ENCODE data around the gene MAD2L2.

DNA sequence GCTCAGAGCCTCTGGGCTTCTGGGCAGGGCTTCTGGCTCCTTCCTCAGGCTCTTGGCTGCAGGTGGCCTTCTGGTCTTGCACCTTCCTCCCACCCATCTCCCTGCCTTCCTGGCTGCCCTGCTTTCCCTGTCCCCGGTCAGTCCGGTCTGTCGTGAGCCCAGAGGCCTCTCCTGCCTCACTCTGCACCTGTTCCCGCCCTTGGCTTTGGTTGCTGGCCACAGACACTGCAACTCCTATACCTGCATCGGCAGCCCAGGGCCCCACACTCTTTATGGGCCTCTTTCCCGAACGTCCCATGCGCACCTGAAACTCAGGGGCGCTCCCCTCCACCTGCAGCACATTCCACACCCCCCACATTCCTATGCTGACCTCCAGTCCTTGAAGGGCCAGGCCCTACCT lies 34.6 kb downstream of the MAD2L2 start:
- TF ChIP-seq, protein P1, sequence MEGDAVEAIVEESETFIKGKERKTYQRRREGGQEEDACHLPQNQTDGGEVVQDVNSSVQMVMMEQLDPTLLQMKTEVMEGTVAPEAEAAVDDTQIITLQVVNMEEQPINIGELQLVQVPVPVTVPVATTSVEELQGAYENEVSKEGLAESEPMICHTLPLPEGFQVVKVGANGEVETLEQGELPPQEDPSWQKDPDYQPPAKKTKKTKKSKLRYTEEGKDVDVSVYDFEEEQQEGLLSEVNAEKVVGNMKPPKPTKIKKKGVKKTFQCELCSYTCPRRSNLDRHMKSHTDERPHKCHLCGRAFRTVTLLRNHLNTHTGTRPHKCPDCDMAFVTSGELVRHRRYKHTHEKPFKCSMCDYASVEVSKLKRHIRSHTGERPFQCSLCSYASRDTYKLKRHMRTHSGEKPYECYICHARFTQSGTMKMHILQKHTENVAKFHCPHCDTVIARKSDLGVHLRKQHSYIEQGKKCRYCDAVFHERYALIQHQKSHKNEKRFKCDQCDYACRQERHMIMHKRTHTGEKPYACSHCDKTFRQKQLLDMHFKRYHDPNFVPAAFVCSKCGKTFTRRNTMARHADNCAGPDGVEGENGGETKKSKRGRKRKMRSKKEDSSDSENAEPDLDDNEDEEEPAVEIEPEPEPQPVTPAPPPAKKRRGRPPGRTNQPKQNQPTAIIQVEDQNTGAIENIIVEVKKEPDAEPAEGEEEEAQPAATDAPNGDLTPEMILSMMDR (IDR thresholded peaks at IDR 0.05; ENCODE audit: insufficient read depth, low read length, poor library complexity, severe bottlenecking) = no peak
- TF ChIP-seq EZH2phosphoT487 (conservative IDR thresholded peaks at IDR 0.05; ENCODE audit: low read length) = no peak
